ENCODE data around the gene RTKN. TPM values are rescaled to one million over a fixed set of nuclear protein-coding genes. Genes with fewer than 3 reads are reported as not detected.

Gene RTKN
- total and polyA plus RNA-seq, 2 of the 13 experiments (the other 11 are each of a cell fraction or from before 2014, with no cell fraction given) = 159 to 166 TPM

GRCh38 chr2:74482801-74483674, 41.3 kb upstream of the RTKN start, which contains the start of the genes CCDC142 and TTC31 (continued):
- TF ChIP-seq ZHX2 (IDR thresholded peaks at IDR 0.05; ENCODE audit: low read depth) (peak; percentile 92), ZHX2 (CRISPR knock-in tag; IDR thresholded peaks at IDR 0.05; ENCODE audit: borderline replicate concordance) (no peak), GMEB2 (CRISPR knock-in tag; IDR thresholded peaks at IDR 0.05; ENCODE audit: low read depth) (peak; percentile 49; the same call in 1 of the 2 replicates), NFYC (CRISPR knock-in tag; IDR thresholded peaks at IDR 0.05) (peak; percentile 54), CENPT (CRISPR knock-in tag; IDR thresholded peaks at IDR 0.05; ENCODE audit: low read depth) (no peak; the same call in 1 of the 2 replicates), SATB2 (CRISPR knock-in tag; IDR thresholded peaks at IDR 0.05) (no peak; the same call in 1 of the 2 replicates), RNF219 (CRISPR knock-in tag; IDR thresholded peaks at IDR 0.05) (no peak), BATF2 (CRISPR knock-in tag; IDR thresholded peaks at IDR 0.05) (peak; percentile 80; the same call in 1 of the 2 replicates), ZNF263 (CRISPR knock-in tag; IDR thresholded peaks at IDR 0.05) (peak; percentile 95), DBP (CRISPR knock-in tag; IDR thresholded peaks at IDR 0.05; ENCODE audit: not compliant biosample characterization) (no peak), ZNF704 (CRISPR knock-in tag; IDR thresholded peaks at IDR 0.05; ENCODE audit: borderline replicate concordance) (no peak), ZNF879 (CRISPR knock-in tag; IDR thresholded peaks at IDR 0.05) (no peak), RXRA (CRISPR knock-in tag; IDR thresholded peaks at IDR 0.05) (peak; percentile 86), FOXK2 (IDR thresholded peaks at IDR 0.05) (no peak), ZBTB7B (CRISPR knock-in tag; IDR thresholded peaks at IDR 0.05) (peak; percentile 85)
